ENCODE measurements around the gene CDS1.

- TF ChIP-seq CTCF (conservative IDR thresholded peaks at IDR 0.05; ENCODE audit: low read depth, low read length): no peak
- TF ChIP-seq EZH2 (IDR thresholded peaks at IDR 0.05; ENCODE audit: borderline replicate concordance, low read depth, low read length, poor library complexity, severe bottlenecking): no peak
Measured at GRCh38 chr4:84680956-84681355, 98.0 kb downstream of the CDS1 start.
